Activated CD8-positive, alpha-beta memory T cell treated with anti-CD3 and anti-CD28 coated beads, Interleukin-2, amount 50 U/mL, for 4 hours (primary cell): ENCODE data around the gene HOXA13.

Experiments used
- DNase-seq: peaks from one replicate; pipeline ENCODE4 v3.0.0-alpha.2; 2020

The HOXA13 gene

DNA sequence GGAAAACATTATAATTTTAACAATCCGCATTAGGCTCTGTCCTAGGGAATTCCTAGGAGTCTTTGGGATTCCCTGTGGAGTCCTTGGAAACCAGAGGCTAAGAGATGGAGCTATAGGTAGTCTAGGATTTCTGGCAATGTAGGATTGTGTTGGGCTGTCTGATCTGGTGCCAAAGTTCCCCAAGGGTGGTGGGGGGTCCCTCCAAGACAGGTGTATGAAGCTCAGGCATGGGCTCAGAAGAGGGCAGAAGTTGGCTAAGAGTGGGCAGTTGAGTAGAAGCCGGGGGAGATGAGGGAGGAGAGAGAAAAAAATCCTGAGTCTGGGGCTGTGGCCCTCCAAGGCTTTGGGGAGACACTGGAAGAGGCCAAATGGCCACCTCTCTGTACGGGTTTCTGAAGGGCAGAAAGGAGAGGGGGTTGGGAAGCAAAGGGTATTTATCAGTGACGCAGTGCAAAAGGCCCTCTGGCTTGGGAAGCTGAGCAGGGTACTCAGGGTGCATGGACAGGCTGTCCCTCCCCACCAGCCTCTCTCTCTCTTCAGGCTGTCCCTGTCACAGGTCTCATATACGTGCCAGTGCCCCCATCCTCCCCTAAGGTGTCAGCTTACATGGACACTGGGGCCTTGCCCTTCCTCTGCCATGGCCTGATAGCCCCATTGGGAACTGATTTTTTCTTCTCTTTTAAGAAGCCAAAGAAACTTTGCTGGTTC, 53.2 kb downstream of the HOXA13 start:
- DNase-seq: no peak

DNA sequence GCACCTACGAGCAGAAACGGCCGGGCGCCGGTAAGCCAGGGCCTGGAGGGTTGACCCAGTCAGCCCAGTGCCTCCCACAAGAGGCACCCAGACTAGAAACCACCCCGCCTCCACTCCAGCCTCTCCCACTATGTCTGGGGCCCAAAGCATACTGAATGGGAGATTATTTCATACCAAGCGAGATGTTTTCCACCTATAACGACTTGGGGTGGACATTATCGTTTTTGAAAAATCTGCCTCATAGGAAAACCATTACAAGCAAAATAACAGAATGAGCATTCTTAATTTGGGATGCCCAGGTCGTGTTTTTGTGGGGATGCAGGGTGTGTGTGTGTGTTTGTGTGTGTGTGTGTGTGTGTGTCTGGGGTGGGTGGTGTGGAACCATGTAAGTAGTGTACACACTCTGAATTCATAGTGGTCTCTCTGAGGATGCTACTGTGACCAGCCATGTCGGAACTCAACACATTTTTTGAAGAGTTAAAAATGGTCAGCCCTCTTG, 53.9 kb downstream of the HOXA13 start:
- DNase-seq: no peak

DNA sequence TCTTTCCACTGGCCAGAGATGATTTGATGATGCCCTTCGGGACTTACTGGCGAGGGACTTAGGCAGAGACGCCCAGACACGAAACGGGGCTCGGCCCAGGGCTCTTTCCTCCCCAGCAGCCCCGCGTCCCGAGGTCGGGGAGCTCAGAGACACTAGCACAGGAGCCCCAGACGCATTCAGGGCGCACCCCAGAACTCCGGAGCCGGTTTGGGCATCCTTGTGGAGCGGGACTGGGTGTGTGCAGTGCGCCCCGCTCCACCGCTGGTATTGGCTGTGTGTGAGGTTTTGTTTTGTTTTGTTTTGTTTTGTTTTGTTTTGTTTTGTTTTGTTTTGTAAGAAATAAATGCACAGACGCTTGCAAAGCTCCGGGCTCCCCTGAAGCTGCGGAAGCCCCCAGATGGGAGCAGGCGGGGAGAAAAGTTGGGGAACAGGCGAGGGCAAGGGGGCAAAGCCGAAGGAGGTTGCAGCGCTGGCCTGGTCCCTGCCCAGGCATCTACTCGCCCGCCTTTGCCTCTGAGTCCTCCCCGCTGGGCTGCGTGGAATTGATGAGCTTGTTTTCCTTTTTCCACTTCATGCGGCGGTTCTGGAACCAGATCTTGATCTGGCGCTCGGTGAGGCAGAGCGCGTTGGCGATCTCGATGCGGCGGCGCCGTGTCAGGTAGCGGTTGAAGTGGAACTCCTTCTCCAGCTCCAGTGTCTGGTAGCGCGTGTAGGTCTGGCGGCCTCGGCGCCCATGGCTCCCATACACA, 54.6 kb downstream of the HOXA13 start:
- no peak for DNase-seq

DNA sequence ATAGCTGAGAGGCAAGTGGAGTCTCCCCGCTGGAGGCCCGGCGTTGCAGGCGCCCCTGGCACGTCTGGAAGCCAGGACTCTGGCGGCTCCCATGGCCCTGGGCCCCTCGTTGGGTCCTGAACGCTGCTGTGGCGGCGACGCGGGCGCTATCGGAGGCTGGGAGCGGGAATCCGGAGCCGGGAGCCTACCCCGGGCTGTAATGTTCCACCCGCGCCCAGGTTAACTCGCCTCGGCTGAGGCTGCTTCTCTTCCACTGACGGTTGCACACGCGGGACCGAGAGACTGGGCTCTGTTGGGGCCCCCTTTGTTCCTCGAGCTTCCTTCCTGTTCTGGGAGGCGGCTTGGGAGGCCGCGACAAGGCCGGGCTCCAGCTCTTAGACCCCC, 55.1 kb downstream of the HOXA13 start:
- no peak for DNase-seq
